Ishikawa (cell line): ENCODE data around the gene SMPX.

Experiments
- CEBPB ChIP-seq: IDR thresholded peaks from 2 replicates; pipeline ENCODE4 v1.6.1; 2012
- CREB1 ChIP-seq: IDR thresholded peaks from 2 replicates; pipeline ENCODE4 v1.6.1; 2012; ENCODE audit warnings: low read depth
- EGR1 ChIP-seq: IDR thresholded peaks from 2 replicates; pipeline ENCODE4 v1.6.1; 2012
- EP300 ChIP-seq: IDR thresholded peaks from 2 replicates; pipeline ENCODE4 v1.6.1; 2012; ENCODE audit warnings: borderline replicate concordance
- FOXM1 ChIP-seq: IDR thresholded peaks from 2 replicates; pipeline ENCODE4 v1.6.1; 2012; ENCODE audit warnings: low read depth, borderline replicate concordance
- NFIC ChIP-seq: IDR thresholded peaks from 2 replicates; pipeline ENCODE4 v1.6.1; 2012
- RAD21 ChIP-seq: IDR thresholded peaks from 2 replicates; pipeline ENCODE4 v1.6.1; 2012; ENCODE audit warnings: low read depth
- TAF1 ChIP-seq: IDR thresholded peaks from 2 replicates; pipeline ENCODE4 v1.6.1; 2012; ENCODE audit warnings: low read depth, mild to moderate bottlenecking
- TCF12 ChIP-seq: IDR thresholded peaks from 2 replicates; pipeline ENCODE4 v1.6.1; 2012; ENCODE audit warnings: low read depth
- TEAD4 ChIP-seq: IDR thresholded peaks from 2 replicates; pipeline ENCODE4 v1.6.1; 2012
- YY1 ChIP-seq: IDR thresholded peaks from 2 replicates; pipeline ENCODE4 v1.6.1; 2012; ENCODE audit warnings: low read depth
- ZBTB7A ChIP-seq: IDR thresholded peaks from 2 replicates; pipeline ENCODE4 v1.6.1; 2012; ENCODE audit warnings: low read depth
- TF ChIP-seq, protein P1 (sequence below): IDR thresholded peaks from 2 replicates; pipeline ENCODE4 v1.6.1; 2012
- TF ChIP-seq, protein P2 (sequence below): IDR thresholded peaks from 2 replicates; pipeline ENCODE4 v1.6.1; 2012; ENCODE audit warnings: low read depth, mild to moderate bottlenecking
- TF ChIP-seq, protein P3 (sequence below): IDR thresholded peaks from 2 replicates; pipeline ENCODE4 v1.6.1; 2012

Gene SMPX

DNA sequence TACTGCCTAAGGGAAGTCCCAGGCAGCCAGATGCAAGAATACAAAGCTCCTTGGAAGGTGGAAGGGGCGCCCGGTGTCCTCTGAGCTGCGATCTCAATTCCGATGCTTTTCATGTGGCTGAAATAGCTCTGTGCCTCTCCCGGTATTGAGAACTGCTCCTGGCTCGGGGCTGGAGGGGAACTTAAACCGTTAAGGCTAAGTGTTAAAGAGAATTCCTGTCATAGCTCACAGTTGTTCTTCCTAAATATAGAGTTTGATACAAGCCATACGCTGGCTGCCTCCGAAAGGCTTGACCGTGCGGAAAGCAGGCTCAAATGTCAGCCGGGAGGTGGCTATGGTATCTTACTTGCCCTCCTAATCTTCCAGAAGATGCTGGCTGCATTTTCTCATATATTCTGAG, at the start of gene SMPX:
SMPX (minus strand) TSS at position 157 of the 400 bp plus-strand sequence. CDS start 3,826 bp downstream, outside the sequence.
- TF ChIP-seq NFIC (no peak), EGR1 (no peak), TEAD4 (no peak)

DNA sequence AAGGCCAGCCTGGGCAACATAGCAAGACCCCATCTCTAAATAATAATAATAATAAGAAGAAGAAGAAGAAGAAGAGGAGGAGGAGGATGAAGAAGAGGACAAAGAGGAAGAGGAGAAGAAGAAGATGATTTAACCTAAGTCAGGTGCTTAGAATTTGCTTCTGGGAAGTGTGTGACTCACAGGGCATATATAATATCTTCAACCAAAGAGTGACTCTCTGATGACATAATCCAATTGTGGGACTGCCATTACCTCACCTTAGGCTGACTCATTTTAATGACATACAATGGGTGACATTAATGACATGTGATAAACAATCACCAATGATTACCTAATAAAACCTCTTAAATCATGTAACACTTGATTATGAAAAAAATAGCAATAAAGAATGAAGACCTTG, 48.8 kb upstream of the SMPX start:
- TF ChIP-seq, protein P1, sequence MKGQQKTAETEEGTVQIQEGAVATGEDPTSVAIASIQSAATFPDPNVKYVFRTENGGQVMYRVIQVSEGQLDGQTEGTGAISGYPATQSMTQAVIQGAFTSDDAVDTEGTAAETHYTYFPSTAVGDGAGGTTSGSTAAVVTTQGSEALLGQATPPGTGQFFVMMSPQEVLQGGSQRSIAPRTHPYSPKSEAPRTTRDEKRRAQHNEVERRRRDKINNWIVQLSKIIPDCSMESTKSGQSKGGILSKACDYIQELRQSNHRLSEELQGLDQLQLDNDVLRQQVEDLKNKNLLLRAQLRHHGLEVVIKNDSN: no peak
- no peak for TF ChIP-seq TCF12
- TF ChIP-seq EGR1: no peak
- TF ChIP-seq YY1: no peak
- no peak for TF ChIP-seq RAD21
- TF ChIP-seq NFIC: no peak

DNA sequence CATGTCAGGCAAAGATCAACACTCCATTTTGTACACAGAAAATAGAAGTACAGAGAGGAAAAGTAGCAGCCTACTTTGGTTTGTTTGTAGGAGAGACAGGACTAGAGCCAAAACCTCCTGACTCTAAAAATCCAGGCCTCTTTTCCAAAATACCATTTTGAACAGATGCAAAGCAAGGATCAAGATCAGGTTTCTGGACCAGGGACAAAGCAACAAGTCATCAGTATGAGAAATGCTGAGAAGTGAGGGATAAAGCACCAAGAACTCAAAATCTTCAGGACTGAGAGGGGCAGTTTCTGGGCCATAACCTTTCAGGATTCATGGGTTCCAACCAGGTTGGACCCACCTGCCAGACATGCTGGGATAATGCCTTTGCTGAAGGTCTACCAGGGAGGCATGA, 44.9 kb upstream of the SMPX start:
- TF ChIP-seq, protein P2, sequence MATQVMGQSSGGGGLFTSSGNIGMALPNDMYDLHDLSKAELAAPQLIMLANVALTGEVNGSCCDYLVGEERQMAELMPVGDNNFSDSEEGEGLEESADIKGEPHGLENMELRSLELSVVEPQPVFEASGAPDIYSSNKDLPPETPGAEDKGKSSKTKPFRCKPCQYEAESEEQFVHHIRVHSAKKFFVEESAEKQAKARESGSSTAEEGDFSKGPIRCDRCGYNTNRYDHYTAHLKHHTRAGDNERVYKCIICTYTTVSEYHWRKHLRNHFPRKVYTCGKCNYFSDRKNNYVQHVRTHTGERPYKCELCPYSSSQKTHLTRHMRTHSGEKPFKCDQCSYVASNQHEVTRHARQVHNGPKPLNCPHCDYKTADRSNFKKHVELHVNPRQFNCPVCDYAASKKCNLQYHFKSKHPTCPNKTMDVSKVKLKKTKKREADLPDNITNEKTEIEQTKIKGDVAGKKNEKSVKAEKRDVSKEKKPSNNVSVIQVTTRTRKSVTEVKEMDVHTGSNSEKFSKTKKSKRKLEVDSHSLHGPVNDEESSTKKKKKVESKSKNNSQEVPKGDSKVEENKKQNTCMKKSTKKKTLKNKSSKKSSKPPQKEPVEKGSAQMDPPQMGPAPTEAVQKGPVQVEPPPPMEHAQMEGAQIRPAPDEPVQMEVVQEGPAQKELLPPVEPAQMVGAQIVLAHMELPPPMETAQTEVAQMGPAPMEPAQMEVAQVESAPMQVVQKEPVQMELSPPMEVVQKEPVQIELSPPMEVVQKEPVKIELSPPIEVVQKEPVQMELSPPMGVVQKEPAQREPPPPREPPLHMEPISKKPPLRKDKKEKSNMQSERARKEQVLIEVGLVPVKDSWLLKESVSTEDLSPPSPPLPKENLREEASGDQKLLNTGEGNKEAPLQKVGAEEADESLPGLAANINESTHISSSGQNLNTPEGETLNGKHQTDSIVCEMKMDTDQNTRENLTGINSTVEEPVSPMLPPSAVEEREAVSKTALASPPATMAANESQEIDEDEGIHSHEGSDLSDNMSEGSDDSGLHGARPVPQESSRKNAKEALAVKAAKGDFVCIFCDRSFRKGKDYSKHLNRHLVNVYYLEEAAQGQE: no peak
- TF ChIP-seq YY1: no peak
- TF ChIP-seq CREB1: no peak
- TF ChIP-seq EP300: no peak
- TF ChIP-seq, protein P3, sequence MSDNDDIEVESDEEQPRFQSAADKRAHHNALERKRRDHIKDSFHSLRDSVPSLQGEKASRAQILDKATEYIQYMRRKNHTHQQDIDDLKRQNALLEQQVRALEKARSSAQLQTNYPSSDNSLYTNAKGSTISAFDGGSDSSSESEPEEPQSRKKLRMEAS: no peak
- TF ChIP-seq, protein P1: no peak
- no peak for TF ChIP-seq CEBPB
- TF ChIP-seq ZBTB7A: no peak
- TF ChIP-seq TAF1: no peak
- no peak for TF ChIP-seq FOXM1
- TF ChIP-seq NFIC: no peak
- no peak for TF ChIP-seq TCF12
- TF ChIP-seq EGR1: no peak

DNA sequence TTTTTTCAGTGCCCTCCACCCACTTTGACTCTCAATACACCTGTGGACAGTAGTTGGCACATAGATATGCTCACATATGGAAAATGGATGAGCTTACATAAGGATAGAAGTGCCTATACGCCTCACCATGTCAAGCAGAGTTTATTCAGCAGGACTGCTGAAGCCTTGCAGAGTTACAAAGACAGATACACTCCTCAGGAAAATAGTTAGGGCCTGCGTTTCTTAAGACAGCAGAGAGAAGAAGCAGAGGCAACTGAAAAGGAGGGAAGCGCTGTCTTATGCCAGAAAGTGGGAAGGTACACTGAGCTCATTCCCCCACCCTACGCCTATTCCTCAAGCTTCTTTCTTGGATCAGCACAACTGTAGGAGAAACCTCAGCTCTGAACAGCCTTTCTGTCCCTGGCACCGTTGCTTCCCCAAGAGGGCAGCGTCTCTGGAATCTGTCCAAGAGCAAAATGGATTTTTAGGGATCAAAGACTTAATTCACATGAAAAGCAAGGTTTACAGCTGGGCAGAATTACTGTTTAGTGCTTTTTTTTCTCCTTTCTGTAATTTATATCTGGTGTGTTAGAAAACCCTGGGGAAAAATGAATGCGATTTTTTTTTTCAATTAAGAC, 44.2 kb upstream of the SMPX start:
- TF ChIP-seq TCF12 (no peak), RAD21 (no peak), EGR1 (no peak), ZBTB7A (no peak)
- TF ChIP-seq, protein P2: no peak
- TF ChIP-seq, protein P1: no peak

DNA sequence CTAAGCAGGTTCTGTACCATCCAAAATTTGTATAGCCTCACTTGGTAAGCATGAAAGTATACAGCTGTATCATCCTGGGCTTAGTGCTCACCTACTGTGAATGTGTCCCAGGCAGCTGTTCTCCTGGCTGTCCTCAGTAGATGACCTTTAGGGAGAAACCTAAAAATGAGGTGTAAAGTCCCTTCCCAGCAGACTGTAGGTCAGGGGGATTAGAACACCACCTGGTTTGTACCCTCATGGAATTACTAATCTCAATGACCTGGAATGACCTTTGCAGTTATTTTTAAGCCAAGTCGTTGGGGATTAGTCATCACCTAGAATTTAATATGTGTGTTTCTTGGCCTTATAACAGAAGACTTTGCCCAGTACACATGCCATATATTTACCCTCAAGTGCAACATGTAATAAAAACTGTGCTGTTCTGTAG, 42.4 kb upstream of the SMPX start:
- TF ChIP-seq NFIC (no peak), RAD21 (no peak), YY1 (no peak), FOXM1 (no peak), CREB1 (no peak), EGR1 (no peak)

DNA sequence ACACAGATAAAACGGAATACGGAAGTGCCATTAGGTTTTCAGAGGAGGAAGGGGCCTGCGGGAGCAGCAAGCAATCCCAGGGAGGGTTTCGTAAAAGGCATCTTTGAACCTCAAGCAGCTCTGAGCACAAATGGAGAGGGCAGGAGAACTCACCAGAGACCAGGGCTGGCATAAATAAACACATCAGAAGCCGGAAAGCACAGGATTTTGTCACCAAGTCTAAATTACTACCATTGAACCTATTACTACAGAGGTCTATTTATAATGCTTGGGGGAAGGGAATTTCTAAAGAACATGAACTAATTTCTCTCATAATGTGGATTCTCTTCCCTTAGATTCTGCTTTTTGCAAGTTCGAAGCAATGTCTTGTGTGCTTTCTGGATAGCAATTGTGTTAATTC, 41.9 kb upstream of the SMPX start:
- TF ChIP-seq TAF1 (no peak), YY1 (no peak), FOXM1 (no peak), RAD21 (no peak), ZBTB7A (no peak), EP300 (no peak), NFIC (no peak), CEBPB (no peak), TCF12 (no peak), EGR1 (no peak)
- TF ChIP-seq, protein P1: no peak
- TF ChIP-seq, protein P2: no peak
- TF ChIP-seq, protein P3: no peak
